Astrocyte of the cerebellum (primary cell): Measurements from ENCODE around the gene ITGB3BP.
"Not testable (repeated sequence)": the region's sequence is repeated elsewhere in the genome, so short reads cannot be mapped to it uniquely, and the experiment has no call there.

ENCODE experiments used
- DNase-seq: peaks from one replicate; pipeline ENCODE4 v3.0.0-alpha.2; 2011; ENCODE audit warnings: low read depth
- H3K4me3 ChIP-seq: 2 replicates; pipeline ENCODE4 v1.5.1; 2011; ENCODE audit warnings: mild to moderate bottlenecking, low read depth, low read length, moderate library complexity
- CTCF ChIP-seq: IDR thresholded peaks from 2 replicates; pipeline ENCODE4 v1.5.1; 2012; ENCODE audit warnings: low read length, low read depth, moderate library complexity, mild to moderate bottlenecking; ENCODE audit errors: missing control alignments
- in situ Hi-C: cut with HindIII; loops from 2 replicates; pipeline ENCODE4 v1.10.0; 2017; ENCODE audit warnings: low sequenced_read_pairs

ITGB3BP gene

GRCh38 chr1:63522891-63523728 lies at the start of gene ITGB3BP, which contains the start of gene EFCAB7:
Gene ITGB3BP (minus strand): TSS chr1:63523225. CDS start chr1:63523133, 92 bp downstream.
Gene EFCAB7 (plus strand): TSS chr1:63523525. CDS start chr1:63525573, 2,048 bp downstream.
- no peak for TF ChIP-seq CTCF
- in situ Hi-C loops = no loop called here
- DNase-seq = peak; percentile 91
- peak within 1 kb of the TSS; percentile 75 for H3K4me3 ChIP-seq

GRCh38 chr1:63572686-63573085 lies 49.7 kb upstream of the ITGB3BP start:
- H3K4me3 ChIP-seq, DNase-seq, in situ Hi-C loops: not testable (repeated sequence)

GRCh38 chr1:63569640-63570316 lies 46.8 kb upstream of the ITGB3BP start:
- DNase-seq = no peak
- in situ Hi-C loops = no loop called here
- TF ChIP-seq CTCF = no peak
- no peak overlapping the region for H3K4me3 ChIP-seq

- no peak for DNase-seq
- no peak for TF ChIP-seq CTCF
- in situ Hi-C loops = no loop called here
Measured at GRCh38 chr1:63569068-63569467, 46.0 kb upstream of the ITGB3BP start.

GRCh38 chr1:63563745-63564144 lies 40.7 kb upstream of the ITGB3BP start:
- DNase-seq = no peak
- no peak overlapping the region for H3K4me3 ChIP-seq
- in situ Hi-C loops = no loop called here
- TF ChIP-seq CTCF = no peak

More at GRCh38 chr1:63569068-63569467, 46.0 kb upstream of the ITGB3BP start:
- no peak overlapping the region for H3K4me3 ChIP-seq

GRCh38 chr1:63559357-63559756 lies 36.3 kb upstream of the ITGB3BP start:
- TF ChIP-seq CTCF = no peak
- DNase-seq = no peak
- no peak overlapping the region for H3K4me3 ChIP-seq
- in situ Hi-C loops = no loop called here
